ENCODE results near the gene ENOX1.

DNA sequence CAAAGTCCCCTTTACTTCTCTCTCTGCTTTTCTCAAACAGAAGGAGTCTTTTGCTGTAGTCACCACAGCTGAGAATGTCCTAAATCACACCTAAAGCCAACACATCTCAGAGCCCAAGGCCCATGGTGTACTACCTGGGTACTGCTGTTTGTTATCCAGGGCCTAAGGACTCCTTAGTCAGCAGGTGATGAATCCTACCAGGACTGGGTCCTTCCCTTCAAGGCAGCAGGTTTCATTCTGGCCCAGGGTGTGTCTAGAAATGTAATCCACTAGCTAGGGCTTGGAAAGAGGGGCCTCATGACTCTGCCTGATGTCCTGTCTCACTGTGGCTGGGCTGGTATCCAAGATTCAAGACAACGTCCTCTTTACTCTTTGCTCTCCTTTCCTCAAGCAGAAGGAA lies 36.2 kb upstream of the ENOX1 start:
- TF ChIP-seq YY1 (IDR thresholded peaks at IDR 0.05; ENCODE audit: low read depth, low read length) (no peak), SP2 (IDR thresholded peaks at IDR 0.05; ENCODE audit: low read length) (no peak), ZNF274 (IDR thresholded peaks at IDR 0.05; ENCODE audit: borderline replicate concordance, extremely low read depth, low read length) (no peak), POLR2A (IDR thresholded peaks at IDR 0.05; ENCODE audit: control extremely low read depth in 1 of 2, low read depth in 2 of 2, low read length in 2 of 2) (no peak), HDAC6 (IDR thresholded peaks at IDR 0.05; ENCODE audit: low read depth, low read length) (no peak), EP300 (IDR thresholded peaks at IDR 0.05; ENCODE audit: borderline replicate concordance in 1 of 2, low read depth in 2 of 2, low read length in 2 of 2) (no peak), RAD21 (IDR thresholded peaks at IDR 0.05 in 1 of 2, conservative IDR thresholded peaks at IDR 0.05 in 1 of 2; ENCODE audit: low read depth in 2 of 2, low read length in 2 of 2) (no peak), EZH2 (IDR thresholded peaks at IDR 0.05; ENCODE audit: low read depth, low read length, severe bottlenecking) (no peak), NANOG (IDR thresholded peaks at IDR 0.05; ENCODE audit: insufficient read depth, low read depth, low read length, poor library complexity, severe bottlenecking) (no peak), GABPA (IDR thresholded peaks at IDR 0.05; ENCODE audit: borderline replicate concordance, insufficient read depth, low read length) (no peak), POLR2AphosphoS5 (IDR thresholded peaks at IDR 0.05; ENCODE audit: low read depth, low read length) (no peak), TBP (IDR thresholded peaks at IDR 0.05; ENCODE audit: low read depth, low read length) (no peak), CEBPB (IDR thresholded peaks at IDR 0.05; ENCODE audit: low read depth, low read length) (no peak)
- TF ChIP-seq, protein P1, sequence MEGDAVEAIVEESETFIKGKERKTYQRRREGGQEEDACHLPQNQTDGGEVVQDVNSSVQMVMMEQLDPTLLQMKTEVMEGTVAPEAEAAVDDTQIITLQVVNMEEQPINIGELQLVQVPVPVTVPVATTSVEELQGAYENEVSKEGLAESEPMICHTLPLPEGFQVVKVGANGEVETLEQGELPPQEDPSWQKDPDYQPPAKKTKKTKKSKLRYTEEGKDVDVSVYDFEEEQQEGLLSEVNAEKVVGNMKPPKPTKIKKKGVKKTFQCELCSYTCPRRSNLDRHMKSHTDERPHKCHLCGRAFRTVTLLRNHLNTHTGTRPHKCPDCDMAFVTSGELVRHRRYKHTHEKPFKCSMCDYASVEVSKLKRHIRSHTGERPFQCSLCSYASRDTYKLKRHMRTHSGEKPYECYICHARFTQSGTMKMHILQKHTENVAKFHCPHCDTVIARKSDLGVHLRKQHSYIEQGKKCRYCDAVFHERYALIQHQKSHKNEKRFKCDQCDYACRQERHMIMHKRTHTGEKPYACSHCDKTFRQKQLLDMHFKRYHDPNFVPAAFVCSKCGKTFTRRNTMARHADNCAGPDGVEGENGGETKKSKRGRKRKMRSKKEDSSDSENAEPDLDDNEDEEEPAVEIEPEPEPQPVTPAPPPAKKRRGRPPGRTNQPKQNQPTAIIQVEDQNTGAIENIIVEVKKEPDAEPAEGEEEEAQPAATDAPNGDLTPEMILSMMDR (IDR thresholded peaks at IDR 0.05; ENCODE audit: control extremely low read depth in 1 of 3, insufficient read depth in 1 of 3, low read depth in 1 of 3, low read length in 3 of 3), result no peak

All from H1 (cell line).